Amniotic epithelial cell (primary cell): ENCODE data around the gene GPR15LG.
"Not testable (repeated sequence)": the region's sequence is repeated elsewhere in the genome, so short reads cannot be mapped to it uniquely, and the experiment has no call there.

Experiments used
- DNase-seq: peaks from one replicate; pipeline ENCODE4 v3.0.0-alpha.2; 2010; ENCODE audit warnings: low read depth

Gene GPR15LG

DNA sequence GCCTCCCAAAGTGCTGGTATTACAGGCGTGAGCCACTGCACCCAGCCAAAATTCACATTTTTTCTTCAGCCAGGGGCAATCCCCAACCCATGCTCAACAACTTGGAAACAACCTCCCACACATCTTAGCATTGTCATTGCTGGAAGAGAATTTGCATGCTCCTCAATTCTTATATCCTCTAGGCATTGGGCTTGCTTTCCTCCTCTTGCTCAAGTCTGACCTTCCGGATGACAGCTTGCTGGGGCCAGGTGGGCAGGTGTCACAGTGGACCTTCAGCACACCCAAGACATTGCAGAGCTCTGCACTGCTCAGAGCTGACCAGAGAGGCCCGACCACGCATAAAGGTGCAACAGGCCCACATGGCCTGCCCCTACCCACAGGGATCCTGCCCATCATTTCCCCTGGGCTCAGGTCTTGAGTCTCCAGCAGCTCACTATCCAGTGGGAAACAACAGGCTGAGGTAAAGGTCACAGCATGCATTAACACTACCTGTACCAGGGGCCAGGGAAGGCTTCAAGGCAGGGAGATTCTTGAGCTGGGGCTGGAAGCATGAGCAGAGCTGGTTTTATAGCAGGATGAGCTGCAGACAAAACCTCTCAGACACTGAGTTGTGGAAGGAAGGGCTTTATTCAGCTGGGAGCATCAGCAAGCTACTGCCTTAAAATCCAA, 6.8 kb upstream of the GPR15LG start:
- no peak for DNase-seq

DNA sequence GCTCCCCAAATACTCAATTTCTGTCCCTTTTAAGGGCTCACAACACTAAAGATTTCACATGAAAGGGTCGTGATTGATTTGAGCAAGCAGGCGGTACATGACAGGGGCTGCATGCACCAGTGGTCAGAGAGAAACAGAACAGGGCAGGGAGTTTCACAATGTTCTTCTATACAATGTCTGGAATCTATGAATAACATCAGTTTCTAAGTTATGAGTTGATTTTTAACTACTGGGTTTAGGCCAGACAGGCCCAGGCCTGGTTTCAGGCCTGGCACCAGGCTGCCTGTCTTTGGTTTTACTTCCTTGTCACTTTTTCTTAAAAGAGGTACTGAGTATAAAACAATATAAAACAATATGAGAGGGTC, 6.3 kb upstream of the GPR15LG start:
- not testable (repeated sequence) for DNase-seq

DNA sequence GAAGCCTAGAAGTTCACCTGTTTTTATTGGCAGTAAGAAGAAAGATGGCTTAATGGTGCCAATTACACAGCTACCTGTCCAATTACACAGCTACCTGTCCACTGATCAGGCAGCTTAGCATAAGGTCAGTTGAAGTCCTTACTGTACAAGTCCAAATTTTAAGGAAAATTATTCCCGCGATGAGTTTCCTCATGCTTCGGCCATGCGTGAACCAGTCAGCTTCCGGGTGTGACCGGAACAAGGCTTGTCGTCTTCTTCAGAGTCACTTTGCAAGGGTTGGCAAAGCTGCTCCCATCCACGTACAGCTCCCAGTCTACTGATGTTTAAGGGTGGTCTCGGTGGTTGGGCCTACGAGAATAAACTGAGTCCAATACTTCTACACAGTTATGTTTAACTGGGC, 5.2 kb upstream of the GPR15LG start:
- DNase-seq: not testable (repeated sequence)

DNA sequence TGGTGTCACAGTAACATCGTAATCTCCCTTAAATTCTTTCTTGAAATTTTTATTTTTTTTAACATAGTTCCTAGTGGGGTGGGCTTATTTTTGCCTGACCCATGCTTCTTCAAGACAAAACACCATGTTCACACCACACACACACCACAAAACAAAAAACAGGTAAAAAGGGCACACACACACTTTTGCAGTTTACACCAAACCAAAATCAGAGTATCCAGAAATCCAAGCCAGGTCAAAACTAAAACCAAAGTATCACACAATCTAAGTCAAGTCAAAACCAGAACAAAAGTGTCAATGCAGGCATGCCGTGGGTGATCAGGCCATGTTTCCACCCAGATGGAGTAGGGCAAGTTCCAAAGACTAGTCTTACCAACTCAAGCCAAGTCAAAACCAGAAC, 2.4 kb upstream of the GPR15LG start:
- DNase-seq: not testable (repeated sequence)

DNA sequence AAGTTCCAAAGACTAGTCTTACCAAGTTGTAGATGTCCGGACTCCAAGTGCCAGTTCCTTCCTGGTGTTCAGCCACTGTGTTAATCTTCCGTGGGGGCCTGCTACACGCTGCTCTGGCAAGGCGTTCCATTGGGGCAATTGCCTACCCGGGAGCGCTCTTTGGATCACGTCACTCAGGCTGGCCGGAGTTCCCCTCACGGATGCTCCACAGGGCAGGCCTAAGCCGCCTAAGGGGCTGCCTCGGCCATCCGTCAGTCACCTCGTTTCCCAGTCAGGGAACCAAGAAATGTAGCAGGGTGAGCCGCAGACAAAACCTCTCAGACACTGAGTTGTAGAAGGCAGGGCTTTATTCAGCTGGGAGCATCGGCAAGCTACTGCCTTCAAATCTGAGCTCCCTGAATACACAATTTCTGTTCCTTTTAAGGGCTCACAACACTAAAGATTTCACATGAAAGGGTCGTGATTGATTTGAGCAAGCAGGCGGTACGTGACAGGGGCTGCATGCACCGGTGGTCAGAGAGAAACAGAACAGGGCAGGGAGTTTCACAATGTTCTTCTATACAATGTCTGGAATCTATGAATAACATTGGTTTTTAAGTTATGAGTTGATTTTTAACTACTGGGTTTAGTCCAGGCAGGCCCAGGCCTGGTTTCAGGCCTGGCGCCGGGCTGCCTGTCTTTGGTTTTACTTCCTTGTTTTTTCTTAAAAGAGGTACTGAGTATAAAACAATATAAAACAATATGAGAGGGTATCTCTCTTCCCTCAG, 1.7 kb upstream of the GPR15LG start:
- not testable (repeated sequence) for DNase-seq

DNA sequence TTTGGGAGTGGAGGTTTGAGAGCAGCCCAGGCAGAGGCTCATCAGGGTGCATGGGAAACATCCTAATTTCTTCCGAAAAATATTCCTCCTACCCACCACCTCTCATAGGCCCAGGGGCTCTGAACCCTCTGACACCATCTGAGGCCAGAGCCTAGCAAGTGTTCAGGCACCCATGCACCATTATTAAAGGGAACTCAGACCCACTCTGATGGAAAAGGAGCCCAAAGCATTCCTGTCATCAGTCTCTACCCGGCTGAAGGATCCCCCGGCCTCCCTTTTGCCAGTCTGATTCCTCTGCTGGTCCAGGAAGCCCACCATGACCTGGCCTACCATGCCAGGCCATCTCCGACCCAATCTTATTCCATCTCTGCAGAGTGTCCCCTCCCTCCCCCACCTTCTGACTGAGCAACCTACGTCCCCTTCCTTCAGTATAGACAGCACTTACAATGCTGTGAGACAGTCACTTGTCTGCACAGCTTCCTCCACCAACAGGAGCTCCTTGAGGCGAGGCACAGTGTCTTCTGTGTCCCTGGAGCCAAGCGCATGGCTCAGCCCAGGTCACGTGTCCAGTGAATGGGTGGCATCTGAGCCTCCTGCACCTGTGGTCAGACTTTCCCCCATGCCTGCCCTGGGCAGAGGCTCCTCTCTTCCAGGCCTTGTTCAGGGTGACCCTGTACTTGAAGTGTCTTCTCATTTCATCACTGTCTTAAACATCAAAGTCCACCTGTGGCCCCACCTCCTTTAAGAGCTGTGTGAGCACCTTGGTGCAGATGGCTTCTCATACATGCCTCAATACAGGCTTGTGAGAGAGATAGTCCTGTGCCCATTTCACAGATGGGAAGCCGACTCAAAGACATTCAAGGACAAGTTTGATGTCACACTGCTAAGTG, 889 bp upstream of the GPR15LG start:
- DNase-seq: no peak

DNA sequence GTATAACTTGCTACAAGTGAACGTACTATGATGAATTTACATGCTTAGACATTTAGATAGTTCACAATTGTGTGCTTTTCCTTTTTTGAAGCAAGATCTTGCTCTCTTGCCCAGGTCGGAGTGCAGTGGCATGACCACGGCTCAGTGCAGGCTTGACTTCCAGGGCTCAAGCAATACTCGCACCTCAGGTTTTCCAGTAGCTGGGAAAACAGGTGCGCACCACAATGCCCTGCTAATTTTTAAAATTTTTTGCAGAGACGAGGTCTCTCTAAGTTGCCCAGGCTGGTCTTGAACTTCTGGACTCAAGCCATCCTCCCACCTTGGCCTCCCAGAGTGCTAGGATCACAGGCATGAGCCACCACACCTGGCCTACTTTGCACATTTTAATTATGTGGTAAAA, 1.8 kb downstream of the GPR15LG start:
- DNase-seq: no peak

DNA sequence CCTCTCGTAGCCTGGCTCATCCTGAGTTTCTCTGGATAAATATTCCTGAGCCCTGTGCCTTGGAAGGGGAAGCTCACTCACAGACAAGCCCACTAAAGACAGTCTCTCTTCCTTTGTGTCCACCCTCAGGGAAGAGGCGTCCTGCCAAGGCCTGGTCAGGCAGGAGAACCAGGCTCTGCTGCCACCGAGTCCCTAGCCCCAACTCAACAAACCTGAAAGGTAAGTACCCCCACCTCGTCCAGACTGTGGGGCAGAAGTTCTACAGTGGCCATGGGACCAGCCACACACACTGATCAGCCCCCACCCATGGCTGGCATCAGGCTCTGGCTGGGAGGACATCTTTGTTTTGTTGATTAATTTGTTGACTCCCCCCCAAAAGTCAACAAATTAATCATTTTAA, 2.8 kb downstream of the GPR15LG start:
- DNase-seq: no peak

DNA sequence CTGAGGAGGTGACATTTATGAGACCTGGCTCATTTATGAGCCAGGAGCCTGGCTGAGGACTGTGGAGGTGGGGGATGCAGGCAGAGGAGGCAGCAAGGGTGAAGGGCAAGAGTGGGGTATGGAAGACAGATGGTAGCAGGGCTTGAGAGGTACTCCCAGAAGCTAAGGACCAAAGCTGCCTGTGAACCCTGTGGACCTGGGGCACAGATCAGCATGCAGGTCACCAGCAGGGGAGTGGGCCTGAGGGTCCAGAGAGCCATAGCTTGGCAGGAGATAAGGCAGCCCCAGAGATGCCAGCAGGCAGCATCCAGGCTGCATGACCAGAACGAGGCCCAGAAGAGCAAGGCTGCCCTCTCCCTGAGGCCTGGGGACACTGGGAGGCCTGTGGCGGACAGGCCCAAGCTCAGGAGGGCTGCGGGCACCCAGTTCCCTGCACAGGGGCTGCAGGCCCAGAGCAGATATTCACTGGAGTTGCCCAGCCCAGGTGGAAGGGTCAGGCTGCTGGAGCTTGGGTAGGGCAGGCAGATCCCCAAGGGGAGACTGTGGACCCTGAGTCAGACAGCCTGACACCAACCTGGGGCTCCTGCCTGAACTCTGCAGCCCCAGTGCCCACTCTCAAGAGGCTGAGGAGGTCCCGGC, 3.4 kb downstream of the GPR15LG start:
- DNase-seq: no peak

DNA sequence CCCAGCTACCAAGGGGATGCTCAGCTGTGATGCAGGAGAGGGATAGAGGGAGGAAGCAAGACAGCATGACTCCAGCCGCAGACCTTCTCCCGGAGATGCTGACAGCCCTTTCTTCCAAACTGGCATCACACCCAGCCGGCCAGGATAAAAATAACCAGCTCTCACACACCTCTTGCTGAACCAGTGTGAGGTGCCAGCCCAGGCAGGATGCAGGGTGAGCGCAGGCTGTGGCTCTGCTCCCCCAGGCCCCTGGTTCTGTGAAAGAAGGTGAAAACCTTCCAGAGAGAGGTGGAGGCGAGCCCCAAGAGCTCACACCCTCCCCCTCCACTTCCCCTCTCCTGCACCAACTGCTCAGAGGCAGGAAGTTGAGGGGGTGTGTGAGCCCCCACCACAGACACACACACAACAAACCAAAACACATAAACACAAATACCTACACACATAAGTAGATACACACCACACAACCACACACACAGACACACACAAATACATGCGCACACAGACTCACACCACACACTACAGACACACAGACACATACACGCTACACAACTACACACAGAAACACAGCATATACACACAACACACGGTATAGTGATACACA, 4.0 kb downstream of the GPR15LG start:
- no peak for DNase-seq

DNA sequence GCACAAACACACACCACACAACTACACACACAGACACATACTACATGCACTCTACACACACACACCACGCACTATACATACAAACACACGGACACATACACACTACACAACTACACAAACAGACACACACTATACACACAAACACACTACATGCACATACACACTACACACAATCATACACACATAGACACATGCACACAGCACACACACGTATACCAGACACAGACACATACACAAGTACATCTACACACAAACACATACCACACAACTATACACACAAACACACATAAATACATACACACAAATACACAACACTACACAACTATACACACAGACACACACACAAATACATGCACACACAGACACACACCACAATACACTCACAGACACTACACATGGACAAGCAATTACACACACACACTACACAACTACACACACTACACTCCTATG, 4.6 kb downstream of the GPR15LG start:
- no peak for DNase-seq

DNA sequence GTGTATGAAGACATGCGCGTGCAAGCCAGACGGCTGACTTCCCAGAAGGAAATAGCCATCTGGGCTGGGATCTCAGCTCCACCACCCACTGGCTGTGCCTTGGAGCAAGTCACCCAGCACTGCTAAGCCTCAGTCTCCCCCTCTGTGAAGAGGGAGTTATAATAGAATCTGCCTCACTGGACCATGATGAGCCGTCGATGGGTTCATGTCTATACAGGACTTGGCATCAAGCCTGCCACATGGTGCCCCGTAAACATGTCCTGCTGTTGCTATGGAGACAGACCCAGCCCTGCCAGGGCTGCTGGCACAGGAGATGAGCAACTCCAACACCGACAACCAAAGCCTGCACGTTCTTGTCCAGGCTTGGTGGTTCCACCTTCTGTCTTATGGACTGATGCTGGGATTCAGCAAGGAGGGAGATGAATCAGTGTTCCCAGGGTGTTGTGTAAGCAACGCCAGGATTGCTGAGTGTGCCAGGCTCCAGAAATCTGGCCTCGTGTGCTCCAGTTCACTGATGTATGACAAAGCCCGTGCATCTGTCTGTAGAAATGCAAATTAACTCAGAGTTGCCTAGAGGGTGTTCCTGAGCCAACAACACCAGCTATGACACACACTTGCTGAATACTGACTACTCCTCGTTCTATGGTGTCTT, 5.6 kb downstream of the GPR15LG start:
- DNase-seq: peak; percentile 79

DNA sequence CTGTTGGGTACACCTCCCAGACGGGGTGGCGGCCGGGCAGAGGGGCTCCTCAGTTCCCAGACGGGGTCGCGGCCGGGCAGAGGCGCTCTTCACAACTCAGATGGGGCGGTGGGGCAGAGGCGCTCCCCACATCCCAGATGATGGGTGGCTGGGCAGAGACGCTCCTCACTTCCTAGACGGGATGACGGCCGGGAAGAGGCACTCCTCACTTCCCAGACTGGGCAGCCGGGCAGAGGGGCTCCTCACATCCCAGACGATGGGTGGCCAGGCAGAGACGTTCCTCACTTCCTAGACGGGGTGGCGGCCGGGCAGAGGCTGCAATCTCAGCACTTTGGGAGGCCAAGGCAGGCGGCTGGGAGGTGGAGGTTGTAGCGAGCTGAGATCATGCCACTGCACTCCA, 6.8 kb downstream of the GPR15LG start:
- not testable (repeated sequence) for DNase-seq

DNA sequence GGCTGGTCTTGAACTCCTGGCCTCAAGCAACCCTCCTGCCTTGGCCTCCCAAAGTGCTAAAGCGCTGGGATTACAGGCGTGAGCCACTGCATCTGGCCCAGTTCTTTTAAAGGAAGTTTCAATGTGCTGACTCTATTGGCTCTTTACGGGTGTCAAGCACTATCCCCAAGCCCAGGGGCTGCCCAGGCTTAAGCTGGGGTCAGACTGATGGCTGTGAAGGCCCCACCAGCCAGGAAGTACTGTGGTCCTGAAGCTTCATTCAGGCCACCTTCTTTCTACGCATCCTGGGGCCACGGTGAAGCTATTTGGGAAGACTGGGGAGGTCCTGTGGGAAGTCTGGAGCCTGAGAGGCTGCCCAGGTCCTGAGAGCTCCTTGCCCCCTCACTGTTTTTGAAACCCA, 8.0 kb downstream of the GPR15LG start:
- no peak for DNase-seq

DNA sequence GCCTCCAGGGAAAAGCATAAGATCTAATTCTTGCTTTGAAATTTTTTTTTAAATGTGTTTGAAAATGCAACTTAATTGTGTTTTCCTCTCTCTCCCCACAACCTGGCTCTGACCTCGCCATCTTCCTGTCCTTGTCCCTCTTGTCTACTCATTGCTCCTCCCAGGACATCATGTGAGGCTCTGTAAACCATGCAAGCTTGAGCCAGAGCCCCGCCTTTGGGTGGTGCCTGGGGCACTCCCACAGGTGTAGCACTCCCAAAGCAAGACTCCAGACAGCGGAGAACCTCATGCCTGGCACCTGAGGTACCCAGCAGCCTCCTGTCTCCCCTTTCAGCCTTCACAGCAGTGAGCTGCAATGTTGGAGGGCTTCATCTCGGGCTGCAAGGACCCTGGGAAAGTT, 10.9 kb downstream of the GPR15LG start:
- DNase-seq: no peak

DNA sequence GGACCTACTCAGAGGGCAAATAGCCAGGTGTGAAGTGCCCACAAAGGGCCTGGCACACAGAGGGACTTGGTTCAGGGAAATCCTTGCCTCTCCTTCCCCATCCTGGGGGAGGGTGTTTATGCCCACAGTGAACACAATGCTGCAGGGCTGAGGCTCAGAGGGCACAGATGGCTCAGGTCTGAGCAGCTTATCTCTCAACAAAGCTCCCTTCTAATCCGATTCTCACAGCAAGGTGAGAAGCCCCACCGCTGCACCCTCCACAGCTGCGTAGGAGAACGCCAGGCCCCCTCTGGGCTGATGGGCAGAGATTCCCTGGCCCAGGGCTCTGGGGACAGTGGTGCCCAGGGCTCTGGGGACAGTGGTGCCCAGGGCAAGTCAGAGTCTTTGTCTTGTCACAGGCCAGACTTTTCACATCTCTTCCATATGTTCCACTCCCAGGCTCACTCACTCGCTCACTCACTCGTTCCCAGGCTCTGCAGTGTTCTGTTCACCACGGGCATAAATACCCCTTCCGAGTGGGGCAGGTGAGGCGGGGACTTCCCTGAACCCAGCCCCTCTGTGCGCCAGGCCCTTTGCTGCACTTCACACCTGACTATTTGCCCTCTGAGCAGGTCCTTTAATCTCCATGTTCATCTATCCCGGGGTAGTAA, 12.1 kb downstream of the GPR15LG start:
- no peak for DNase-seq

DNA sequence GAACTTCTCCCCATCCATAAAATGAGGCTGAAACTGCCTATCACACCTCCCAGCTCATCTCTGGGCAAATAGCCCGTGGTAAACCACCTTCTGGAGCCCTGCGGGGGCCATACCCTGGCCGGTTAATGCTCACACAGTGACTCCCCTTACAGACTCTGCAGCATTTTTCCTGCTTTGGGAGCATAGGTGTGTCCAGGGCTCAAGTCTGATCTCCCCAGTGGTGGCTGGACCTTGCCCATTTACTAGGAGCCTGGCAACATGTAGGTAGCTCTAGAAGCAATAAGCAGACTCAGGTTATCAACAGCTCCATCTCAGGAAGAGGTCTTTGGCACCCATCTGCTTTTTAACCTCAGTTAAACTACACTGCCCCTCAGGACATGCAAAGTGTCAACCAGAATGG, 15.2 kb downstream of the GPR15LG start:
- DNase-seq: no peak

DNA sequence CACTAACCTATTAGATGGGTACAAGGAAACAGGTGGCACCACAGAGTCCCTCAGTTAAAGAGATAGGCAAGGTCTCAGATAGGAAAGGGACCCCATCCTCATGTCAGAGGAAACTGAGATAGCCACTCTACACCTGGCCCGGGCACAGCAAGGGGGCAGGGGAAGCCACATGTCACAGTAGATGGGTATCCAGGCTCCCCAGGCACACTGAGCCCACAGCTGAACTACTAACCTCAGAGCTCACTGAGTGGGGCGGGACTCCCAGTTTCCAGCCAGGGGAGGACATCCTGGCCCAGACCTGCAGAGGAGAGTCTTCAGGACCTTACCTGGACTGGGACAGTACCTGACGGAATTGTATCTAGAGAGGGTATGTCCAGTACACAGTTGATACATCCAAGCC, 17.0 kb downstream of the GPR15LG start:
- DNase-seq: no peak

DNA sequence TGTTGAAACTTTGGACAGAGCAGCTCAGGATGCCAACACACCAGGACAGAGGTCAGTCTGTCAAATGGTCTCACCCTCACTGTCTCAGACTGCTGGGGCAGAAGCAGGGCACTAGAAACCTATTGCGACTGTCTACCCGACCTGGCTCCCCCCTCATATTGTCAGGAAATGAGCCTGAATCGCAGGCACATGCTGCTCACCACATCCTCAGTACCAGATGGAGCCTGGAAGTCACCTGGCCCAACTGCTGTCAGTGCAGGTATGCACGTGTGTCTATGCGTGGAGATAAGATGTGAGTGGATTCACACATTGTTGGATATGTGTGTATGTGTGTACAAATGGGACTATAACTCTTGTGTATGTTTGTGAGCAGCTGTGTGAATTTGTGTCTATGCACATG, 17.5 kb downstream of the GPR15LG start:
- DNase-seq: no peak

DNA sequence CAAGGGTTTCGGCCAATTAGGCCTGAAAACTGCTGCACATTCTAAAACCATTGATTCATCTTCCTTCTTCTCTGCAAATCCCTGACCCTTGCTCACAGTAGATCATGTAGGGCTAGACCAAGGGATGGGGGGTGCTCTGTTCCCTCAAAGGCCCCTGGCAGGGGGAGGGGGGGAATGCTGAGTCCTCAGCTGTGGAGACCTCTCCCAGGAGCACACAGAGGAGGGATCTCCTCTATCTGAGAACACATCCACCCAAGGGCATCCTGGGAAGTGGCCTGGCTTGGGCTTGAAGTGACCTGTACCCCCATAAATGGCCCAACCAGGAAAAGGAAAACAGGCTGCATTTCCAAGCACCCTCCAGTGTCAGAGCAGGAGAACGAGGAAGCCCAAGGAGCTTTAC, 19.7 kb downstream of the GPR15LG start:
- DNase-seq: no peak
